WTC11 (cell line): ENCODE measurements around the gene ZIC4. TPM values are rescaled to one million over a fixed set of nuclear protein-coding genes. Genes with fewer than 3 reads are reported as not detected.

ENCODE experiments used
- ATAC-seq: fragments of 200-7000 bp; cut with Tn5 transposase; 2 replicates; pipeline ENCODE4 v1.10.0; 2021; ENCODE audit warnings: mild to moderate bottlenecking, moderate library complexity
- CTCF ChIA-PET: fragments of 300-600 bp; sonication (Branson Sonifier 250); formaldehyde crosslinking; loops from one replicate; lab custom pipeline; 2021; ENCODE audit warnings: antibody characterized with exemption; lab: Charles Lee
- POLR2A ChIA-PET: fragments of 350-600 bp; sonication (Branson Sonifier 250); formaldehyde crosslinking; loops from one replicate; lab custom pipeline; 2021; ENCODE audit warnings: antibody characterized with exemption; lab: Charles Lee
- DNase-seq: peaks from one replicate; pipeline ENCODE4 v3.0.0; 2021; ENCODE audit warnings: low spot score
- H3K27ac Mint-ChIP-seq: 2 replicates; pipeline ENCODE4 v1.8.0; 2021; ENCODE audit warnings: mixed read lengths
- H3K27me3 Mint-ChIP-seq: 2 replicates; pipeline ENCODE4 v1.8.0; 2021; ENCODE audit warnings: low read depth, mild to moderate bottlenecking, moderate library complexity, mixed read lengths
- H3K36me3 Mint-ChIP-seq: 2 replicates; pipeline ENCODE4 v1.8.0; 2021; ENCODE audit warnings: mixed read lengths
- H3K4me1 Mint-ChIP-seq: 2 replicates; pipeline ENCODE4 v1.8.0; 2022; ENCODE audit warnings: mixed read lengths
- H3K4me3 Mint-ChIP-seq: 2 replicates; pipeline ENCODE4 v1.8.0; 2021; ENCODE audit warnings: mild to moderate bottlenecking, moderate library complexity, mixed read lengths
- H3K9me3 Mint-ChIP-seq: 2 replicates; pipeline ENCODE4 v1.8.0; 2021; ENCODE audit warnings: mixed read lengths
- AR ChIP-seq: fragments of 250-450 bp; sonication (Bioruptor Pico); IDR thresholded peaks from 2 replicates; pipeline ENCODE4 v1.9.0; 2021; ENCODE audit warnings: mild to moderate bottlenecking
- ATF1 ChIP-seq: sonication (generic); formaldehyde crosslinking; IDR thresholded peaks from 2 replicates; pipeline ENCODE4 v1.8.1; 2023; ENCODE audit warnings: mild to moderate bottlenecking, moderate library complexity, missing genetic modification reagents
- CREM ChIP-seq: sonication (generic); formaldehyde crosslinking; IDR thresholded peaks from 2 replicates; pipeline ENCODE4 v1.8.1; 2022; ENCODE audit warnings: mild to moderate bottlenecking, missing genetic modification reagents, moderate library complexity
- E2F1 ChIP-seq: sonication (generic); formaldehyde crosslinking; IDR thresholded peaks from 2 replicates; pipeline ENCODE4 v1.8.0; 2022; ENCODE audit warnings: mild to moderate bottlenecking, missing genetic modification reagents
- ESRRA ChIP-seq: sonication (generic); formaldehyde crosslinking; IDR thresholded peaks from 2 replicates; pipeline ENCODE4 v1.8.1; 2022; ENCODE audit warnings: mild to moderate bottlenecking, missing genetic modification reagents, borderline replicate concordance
- ETV6 ChIP-seq: sonication (generic); formaldehyde crosslinking; IDR thresholded peaks from 2 replicates; pipeline ENCODE4 v1.8.1; 2022; ENCODE audit warnings: mild to moderate bottlenecking, missing genetic modification reagents
- FOXK1 ChIP-seq: sonication (generic); formaldehyde crosslinking; IDR thresholded peaks from 2 replicates; pipeline ENCODE4 v1.8.0; 2022; ENCODE audit warnings: mild to moderate bottlenecking, moderate library complexity, missing genetic modification reagents
- FOXP1 ChIP-seq: sonication (generic); formaldehyde crosslinking; IDR thresholded peaks from 2 replicates; pipeline ENCODE4 v1.8.0; 2022; ENCODE audit warnings: missing genetic modification reagents, mild to moderate bottlenecking, moderate library complexity, borderline replicate concordance
- FOXP4 ChIP-seq: sonication (generic); formaldehyde crosslinking; IDR thresholded peaks from 2 replicates; pipeline ENCODE4 v1.8.0; 2022; ENCODE audit warnings: mild to moderate bottlenecking, missing genetic modification reagents
- HMGXB4 ChIP-seq: sonication (generic); formaldehyde crosslinking; IDR thresholded peaks from 2 replicates; pipeline ENCODE4 v1.8.1; 2023; ENCODE audit warnings: mild to moderate bottlenecking, moderate library complexity, missing genetic modification reagents
- MAX ChIP-seq: sonication (generic); formaldehyde crosslinking; IDR thresholded peaks from 2 replicates; pipeline ENCODE4 v1.8.0; 2022; ENCODE audit warnings: mild to moderate bottlenecking, missing genetic modification reagents
- NFE2L1 ChIP-seq: sonication (generic); formaldehyde crosslinking; IDR thresholded peaks from 2 replicates; pipeline ENCODE4 v1.8.1; 2023; ENCODE audit warnings: missing genetic modification reagents
- NR2C2 ChIP-seq: sonication (generic); formaldehyde crosslinking; IDR thresholded peaks from 2 replicates; pipeline ENCODE4 v1.8.0; 2022; ENCODE audit warnings: mild to moderate bottlenecking, missing genetic modification reagents
- OVOL2 ChIP-seq: fragments of 250-450 bp; sonication (Bioruptor Pico); IDR thresholded peaks from 2 replicates; pipeline ENCODE4 v1.9.0; 2021; ENCODE audit warnings: mild to moderate bottlenecking, borderline replicate concordance
- RELA ChIP-seq: sonication (generic); formaldehyde crosslinking; IDR thresholded peaks from 2 replicates; pipeline ENCODE4 v1.8.1; 2022; ENCODE audit warnings: missing genetic modification reagents, mild to moderate bottlenecking, borderline replicate concordance
- TCF7 ChIP-seq: sonication (generic); formaldehyde crosslinking; IDR thresholded peaks from 2 replicates; pipeline ENCODE4 v1.8.0; 2022; ENCODE audit warnings: mild to moderate bottlenecking, low read depth, missing genetic modification reagents, moderate library complexity
- TEAD1 ChIP-seq: sonication (generic); formaldehyde crosslinking; IDR thresholded peaks from 2 replicates; pipeline ENCODE4 v1.8.0; 2022; ENCODE audit warnings: mild to moderate bottlenecking, missing genetic modification reagents
- ZNF121 ChIP-seq: sonication (generic); formaldehyde crosslinking; IDR thresholded peaks from 2 replicates; pipeline ENCODE4 v1.8.0; 2023; ENCODE audit warnings: missing genetic modification reagents
- total RNA-seq: library from RNA; stranded (reverse); gene quantifications from 3 replicates; pipeline ENCODE4 v1.2.3, GENCODE V29; 2021

ZIC4 gene
- total RNA-seq, 1 experiment from 2014 or later = 3.5 TPM

GRCh38 chr3:147359177-147360050 lies 46.9 kb downstream of the ZIC4 start:
- Mint-ChIP-seq H3K27ac (no peak overlapping the region), H3K36me3 (no peaks in the 10 kb centered on the region), H3K4me1 (peaks cover 68% of the 10 kb centered on the region), H3K27me3 (peaks cover 95% of the 10 kb centered on the region), H3K4me3 (peak overlapping the region; percentile 49), H3K9me3 (no peaks in the 10 kb centered on the region)
- TF ChIP-seq OVOL2 (CRISPR knock-in tag) (no peak), MAX (CRISPR knock-in tag) (peak; percentile 75), ZNF121 (CRISPR knock-in tag) (peak; percentile 47; the same call in 1 of the 2 replicates), ESRRA (CRISPR knock-in tag) (0 out of 2 replicates have a peak, but pooled peaks have one; percentile 24), TEAD1 (CRISPR knock-in tag) (peak; percentile 49; the same call in 1 of the 2 replicates), RELA (CRISPR knock-in tag) (no peak), CREM (CRISPR knock-in tag) (0 out of 2 replicates have a peak, but pooled peaks have one; percentile 36), NR2C2 (no peak), NFE2L1 (CRISPR knock-in tag) (0 out of 2 replicates have a peak, but pooled peaks have one; percentile 50), ETV6 (CRISPR knock-in tag) (0 out of 2 replicates have a peak, but pooled peaks have one; percentile 48), AR (no peak), FOXK1 (CRISPR knock-in tag) (peak; percentile 64; the same call in 1 of the 2 replicates)
- DNase-seq (peak; percentile 49), ATAC-seq (peak; percentile 11)
- ChIA-PET POLR2A (interaction anchor here (1.7 kb wide), 1 partner anchor 13 kb away, joined by 3 read pairs; no protein-coding TSS in a partner anchor), CTCF (interaction anchor here (0.8 to 2.8 kb wide), 6 partner anchors 8 to 51 kb away, joined by 3 to 70 read pairs (median 4); no protein-coding TSS in a partner anchor)

- POLR2A ChIA-PET = no interaction called here
- DNase-seq = peak; percentile 37
- TF ChIP-seq ATF1 (CRISPR knock-in tag) (no peak), NFE2L1 (CRISPR knock-in tag) (no peak), HMGXB4 (no peak), FOXK1 (CRISPR knock-in tag) (no peak), FOXP1 (CRISPR knock-in tag) (no peak), FOXP4 (CRISPR knock-in tag) (no peak), TCF7 (CRISPR knock-in tag) (no peak), E2F1 (CRISPR knock-in tag) (no peak), MAX (CRISPR knock-in tag) (no peak), AR (no peak)
- peak; percentile 9 for ATAC-seq
- CTCF ChIA-PET = interaction anchor here (0.8 to 4.9 kb wide), 7 partner anchors 12 to 63 kb away, joined by 3 to 32 read pairs (median 13); no protein-coding TSS in a partner anchor
- Mint-ChIP-seq H3K4me1 (peaks cover 75% of the 10 kb centered on the region), H3K27me3 (peaks cover 95% of the 10 kb centered on the region), H3K4me3 (peak overlapping the region; percentile 49), H3K27ac (no peak overlapping the region), H3K9me3 (no peaks in the 10 kb centered on the region), H3K36me3 (no peaks in the 10 kb centered on the region)
These were observed 48.0 kb downstream of the ZIC4 start for GRCh38 chr3:147358144-147358992.
